HG03108 (cell line): ENCODE results near the gene CEP76.

Experiments used
- ATAC-seq: cut with Tn5 transposase; IDR thresholded peaks from one replicate; pipeline ENCODE4 v1.9.1; 2021; ENCODE audit warnings: moderate library complexity; ENCODE audit not compliant: unreplicated experiment

CEP76 gene, protein sequence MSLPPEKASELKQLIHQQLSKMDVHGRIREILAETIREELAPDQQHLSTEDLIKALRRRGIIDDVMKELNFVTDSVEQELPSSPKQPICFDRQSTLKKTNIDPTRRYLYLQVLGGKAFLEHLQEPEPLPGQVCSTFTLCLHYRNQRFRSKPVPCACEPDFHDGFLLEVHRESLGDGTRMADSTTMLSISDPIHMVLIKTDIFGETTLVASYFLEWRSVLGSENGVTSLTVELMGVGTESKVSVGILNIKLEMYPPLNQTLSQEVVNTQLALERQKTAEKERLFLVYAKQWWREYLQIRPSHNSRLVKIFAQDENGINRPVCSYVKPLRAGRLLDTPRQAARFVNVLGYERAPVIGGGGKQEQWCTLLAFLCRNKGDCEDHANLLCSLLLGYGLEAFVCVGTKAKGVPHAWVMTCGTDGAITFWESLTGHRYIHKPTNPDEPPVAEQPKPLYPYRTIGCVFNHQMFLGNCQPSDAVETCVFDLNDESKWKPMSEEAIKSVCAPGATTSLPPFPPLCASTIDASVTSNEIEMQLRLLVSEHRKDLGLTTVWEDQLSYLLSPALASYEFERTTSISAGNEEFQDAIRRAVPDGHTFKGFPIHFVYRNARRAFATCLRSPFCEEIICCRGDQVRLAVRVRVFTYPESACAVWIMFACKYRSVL

GRCh38 chr18:12702221-12703095, at the start of gene CEP76, which contains the start of gene PSMG2:
TSS of gene CEP76 (minus strand) at chr18:12702723. CDS start at chr18:12702548, 175 bp downstream.
TSS of gene PSMG2 (plus strand) at chr18:12703042. CDS start at chr18:12703108, 66 bp downstream.
- peak; percentile 80 for ATAC-seq

DNA sequence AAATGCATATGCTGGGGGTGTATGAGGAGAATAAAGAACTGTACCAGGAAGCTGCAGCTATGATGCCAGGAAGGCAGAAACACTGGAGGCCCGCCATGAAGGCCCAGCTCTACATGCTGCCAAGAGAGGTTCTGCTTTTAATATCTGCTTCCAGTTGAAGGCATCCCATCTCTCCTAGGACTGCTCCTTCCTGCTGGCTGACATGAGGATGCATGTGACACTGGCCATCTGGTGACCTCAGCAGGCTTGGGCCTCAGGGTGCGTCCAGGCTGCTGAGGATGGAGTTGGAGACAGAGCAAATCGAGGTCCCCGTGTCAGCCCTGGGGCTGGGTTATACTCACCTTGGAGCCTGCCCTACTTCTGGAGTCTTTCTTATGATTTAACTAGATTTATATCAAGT, 49.4 kb upstream of the CEP76 start:
- no peak for ATAC-seq

DNA sequence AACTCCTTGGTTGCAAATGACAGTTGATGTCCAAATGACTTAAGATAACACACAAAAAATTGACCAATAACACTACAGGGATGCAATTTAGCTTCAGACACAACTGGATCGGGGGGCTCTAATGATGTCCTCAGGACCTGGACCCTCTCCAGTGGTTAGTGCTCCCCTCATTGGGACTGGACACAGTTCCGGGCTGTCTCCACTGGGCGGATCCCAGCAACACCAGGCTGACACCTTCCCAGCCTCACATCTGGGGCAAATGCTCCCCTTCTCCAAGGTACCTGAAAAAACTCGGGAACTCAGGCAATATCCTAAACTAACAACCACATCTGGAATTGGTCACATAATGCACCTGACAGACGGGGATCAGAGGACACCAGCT, 49.0 kb upstream of the CEP76 start:
- no peak for ATAC-seq

GRCh38 chr18:12750715-12751502, 48.4 kb upstream of the CEP76 start:
- ATAC-seq: no peak

DNA sequence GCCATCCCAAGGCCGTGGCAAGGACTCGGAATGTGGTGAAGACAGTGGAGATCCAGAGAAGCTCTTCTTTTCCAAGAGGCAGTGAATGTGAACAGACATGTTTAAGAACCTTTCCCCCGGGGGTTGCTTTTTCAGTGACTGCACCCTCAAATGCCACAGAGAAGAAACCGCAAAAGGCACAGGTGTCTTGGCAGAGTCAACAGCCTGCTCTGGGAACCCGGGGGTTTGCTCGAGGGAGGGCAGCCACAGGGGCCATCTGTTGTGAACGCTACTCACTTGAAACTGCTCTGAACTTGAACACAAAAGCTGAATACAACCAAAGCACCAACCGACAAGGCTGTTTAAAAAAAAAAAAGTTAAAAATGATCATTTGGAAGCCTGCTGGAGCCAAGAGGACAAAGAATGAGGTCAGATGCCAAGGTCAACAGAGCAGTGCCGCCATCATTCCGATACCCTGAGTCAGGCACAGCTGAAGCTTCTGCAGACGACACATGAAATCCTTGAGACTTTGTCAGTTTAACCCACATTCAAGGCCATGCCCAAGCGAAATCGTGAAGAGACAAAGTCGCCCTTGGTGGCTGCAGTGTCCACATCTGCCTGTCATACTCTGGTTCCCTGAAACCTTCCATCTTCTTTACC, 47.7 kb upstream of the CEP76 start:
- ATAC-seq: peak; percentile 56

DNA sequence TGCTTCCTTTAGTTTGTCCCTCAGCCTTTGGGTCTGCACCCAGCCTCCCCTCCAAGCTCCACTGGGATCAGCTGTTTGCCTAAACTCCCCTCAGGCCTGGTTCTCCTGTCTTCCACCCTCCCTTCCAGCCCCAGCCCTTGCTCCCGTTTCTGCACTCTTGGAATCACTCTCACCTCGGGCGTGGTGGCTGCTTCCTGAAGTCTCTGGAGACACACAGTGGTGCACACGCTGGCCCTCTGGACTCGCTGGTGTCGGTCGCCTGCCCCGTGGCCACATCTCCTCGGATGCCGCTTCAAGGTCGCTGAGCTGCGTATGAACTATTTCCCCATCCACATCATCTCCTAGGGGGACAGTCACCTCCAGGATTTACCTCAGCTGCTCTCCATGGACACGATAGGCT, 46.6 kb upstream of the CEP76 start:
- ATAC-seq: no peak

DNA sequence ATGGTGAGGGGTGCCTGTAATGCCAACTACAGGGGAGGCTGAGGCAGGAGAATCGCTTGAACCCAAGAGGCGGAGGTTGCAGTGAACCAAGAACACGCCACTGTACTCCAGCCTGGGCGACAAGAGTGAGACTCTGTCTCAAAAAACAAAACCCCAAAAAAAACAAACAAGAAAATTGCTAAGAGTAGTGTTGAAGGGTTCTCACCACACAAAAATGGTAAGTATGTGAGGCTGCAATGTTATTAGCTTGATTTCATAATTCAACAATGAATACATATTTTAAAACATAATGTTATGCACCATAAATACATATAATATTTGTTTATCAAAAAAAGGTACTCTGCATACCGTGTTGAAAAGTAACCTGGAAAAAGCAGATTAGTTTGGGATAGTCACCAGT, 46.1 kb upstream of the CEP76 start:
- ATAC-seq: no peak

DNA sequence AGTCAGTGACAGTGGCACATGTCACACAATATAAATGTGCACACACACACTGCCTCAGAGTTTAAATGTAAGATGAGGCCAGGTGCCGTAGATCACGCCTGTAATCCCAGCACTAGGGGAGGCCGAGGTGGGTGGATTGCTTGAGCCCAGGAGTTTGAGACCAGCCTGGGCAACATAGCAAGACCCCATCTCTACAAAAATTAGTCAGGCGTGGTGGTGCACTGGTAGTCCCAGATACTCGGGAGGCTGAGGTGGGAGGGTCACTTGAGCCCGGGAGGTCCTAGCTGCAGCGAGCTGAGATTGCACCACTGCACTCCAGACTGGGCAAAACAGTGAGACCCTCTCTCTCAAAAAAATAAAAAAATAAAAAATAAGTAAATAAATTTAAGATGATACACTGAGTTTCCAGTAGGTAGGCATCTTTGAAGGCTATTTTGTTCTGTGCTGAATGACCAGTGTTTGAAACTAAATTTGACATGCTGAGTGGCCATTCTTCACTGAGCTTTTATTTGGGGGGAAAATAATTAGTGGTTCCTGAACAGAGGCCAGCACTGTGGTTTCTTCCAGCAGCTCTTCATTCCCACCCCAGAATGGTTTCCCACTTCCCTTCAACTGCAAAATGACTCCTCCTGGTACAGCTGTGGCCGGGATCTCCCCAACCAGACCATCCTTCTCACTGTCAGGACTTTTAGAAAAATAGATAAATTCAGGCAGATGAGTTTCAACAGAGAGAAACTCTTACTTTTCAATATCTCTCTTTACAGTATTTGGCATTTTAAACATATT, 45.2 kb upstream of the CEP76 start:
- ATAC-seq: no peak

- no peak for ATAC-seq
Observed at GRCh38 chr18:12745095-12745795, 42.7 kb upstream of the CEP76 start.

DNA sequence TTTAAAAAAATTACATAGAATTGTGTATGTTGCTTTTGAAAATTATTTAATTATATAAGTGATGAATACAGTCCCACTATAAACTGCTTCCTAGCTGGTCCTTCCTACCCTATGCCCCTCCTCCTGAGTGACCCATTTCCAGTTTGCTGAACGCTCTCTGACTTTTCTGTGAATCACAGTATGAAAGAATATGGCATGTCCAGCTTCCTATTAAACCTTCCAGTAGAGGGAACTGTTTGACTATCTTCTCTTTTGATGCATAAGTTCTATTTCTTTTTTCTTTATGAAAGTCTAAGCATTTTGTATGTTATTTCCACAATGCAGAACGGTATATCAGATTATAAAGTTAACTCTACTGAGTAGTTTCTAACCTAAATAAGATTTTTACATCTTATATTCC, 41.6 kb upstream of the CEP76 start:
- ATAC-seq: no peak

GRCh38 chr18:12742453-12742852, 39.9 kb upstream of the CEP76 start:
- no peak for ATAC-seq

- no peak for ATAC-seq
Observed at GRCh38 chr18:12741351-12741750, 38.8 kb upstream of the CEP76 start.

GRCh38 chr18:12737243-12737902, 34.9 kb upstream of the CEP76 start:
- no peak for ATAC-seq

GRCh38 chr18:12726774-12727550, 24.4 kb upstream of the CEP76 start:
- ATAC-seq: no peak

- ATAC-seq: no peak
Observed at GRCh38 chr18:12726331-12726730, 23.8 kb upstream of the CEP76 start.

DNA sequence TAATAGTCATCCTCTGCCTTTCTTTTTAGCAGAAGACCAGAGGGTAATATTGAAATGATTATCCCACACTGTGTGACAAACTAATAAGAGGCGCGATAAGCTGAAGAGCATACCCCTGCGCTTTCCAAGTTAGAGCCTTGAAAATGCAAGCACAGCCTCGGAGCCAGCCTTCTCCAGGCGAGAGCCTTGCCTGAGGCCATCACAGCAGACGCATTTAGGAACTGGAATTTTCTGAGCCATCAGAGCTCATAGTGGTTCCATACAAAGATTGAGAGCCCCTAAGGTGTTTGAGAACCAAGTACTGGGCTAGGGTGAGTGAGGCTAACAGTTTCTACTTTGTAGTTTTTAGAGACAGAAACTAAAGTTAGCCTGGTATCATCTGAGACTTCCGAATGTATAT, 20.2 kb upstream of the CEP76 start:
- ATAC-seq: no peak

DNA sequence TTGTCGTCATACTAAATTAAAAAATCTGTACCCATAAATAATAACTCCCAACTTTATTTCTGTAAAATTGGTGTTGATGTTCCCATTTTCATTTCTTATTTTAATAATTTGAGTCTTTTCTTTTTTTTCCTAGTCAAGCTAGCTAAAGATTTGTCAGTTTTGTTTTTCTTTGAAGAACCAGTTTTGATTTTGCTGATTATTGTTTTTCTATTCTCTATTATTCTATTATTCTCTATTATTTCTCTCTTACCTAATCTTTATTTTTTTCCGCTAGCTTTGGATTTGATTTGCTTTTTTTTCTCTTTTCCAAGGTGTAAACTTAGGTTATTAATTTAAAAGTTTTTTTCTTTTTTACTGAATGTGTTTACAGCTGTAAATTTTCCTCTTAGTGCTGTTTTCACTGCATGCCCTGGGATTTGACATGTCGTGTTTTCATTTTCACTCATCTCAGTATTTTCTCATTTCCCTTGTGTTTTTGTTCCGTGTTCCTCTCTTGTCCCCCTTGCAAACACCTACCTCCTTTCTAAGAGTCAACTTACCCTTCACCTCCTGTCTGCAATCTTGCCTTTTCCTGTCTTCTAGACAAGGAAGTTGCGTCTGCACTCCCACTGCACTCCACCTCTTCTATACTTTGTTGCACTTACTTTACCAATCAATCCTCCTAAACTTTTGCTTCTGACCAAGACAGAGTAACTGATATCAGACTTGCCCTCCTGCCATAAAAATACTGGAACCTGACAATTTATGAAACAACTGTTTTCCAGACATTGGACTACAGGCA, 19.2 kb upstream of the CEP76 start:
- ATAC-seq: no peak
